GM18861 (cell line): ENCODE measurements around the gene ATXN1.
A peak's percentile ranks its signal among the peaks of the same experiment; 100 is the strongest.
"Not testable (repeated sequence)": the region's sequence is repeated elsewhere in the genome, so short reads cannot be mapped to it uniquely, and the experiment has no call there.

ENCODE experiments used
- ATAC-seq: cut with Tn5 transposase; IDR thresholded peaks from one replicate; pipeline ENCODE4 v1.9.1; 2021; ENCODE audit not compliant: unreplicated experiment

Gene ATXN1

DNA sequence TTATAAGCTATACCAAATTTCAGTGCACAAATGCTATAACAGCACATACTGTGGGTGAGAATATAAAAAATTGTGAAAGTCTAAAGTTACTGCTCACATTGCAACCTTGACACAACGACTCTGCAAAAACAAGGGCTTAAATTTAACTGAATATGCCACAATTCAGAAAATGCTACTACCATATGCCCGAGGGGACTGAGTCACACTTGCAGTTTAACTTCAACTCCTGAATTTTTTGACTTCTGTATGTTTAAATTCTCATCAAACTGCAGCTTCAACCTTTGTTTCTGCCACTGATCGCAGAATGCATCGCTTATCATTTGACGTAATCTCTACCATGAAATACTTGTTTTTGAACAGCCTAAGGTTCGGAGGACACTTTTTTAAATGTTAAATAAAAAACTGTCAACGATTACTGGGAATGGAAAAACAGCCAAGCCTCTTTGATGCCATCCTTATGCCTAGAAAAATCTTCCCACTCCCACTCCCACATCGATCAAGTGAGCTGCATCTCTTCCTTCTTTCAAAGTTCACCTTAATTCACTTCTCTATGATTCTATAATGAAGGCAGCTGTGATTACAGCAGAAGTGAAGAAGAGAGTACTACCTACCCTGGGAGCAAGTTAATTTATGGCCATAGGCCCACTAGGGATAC lies 136.5 kb downstream of the ATXN1 start:
- no peak for ATAC-seq

DNA sequence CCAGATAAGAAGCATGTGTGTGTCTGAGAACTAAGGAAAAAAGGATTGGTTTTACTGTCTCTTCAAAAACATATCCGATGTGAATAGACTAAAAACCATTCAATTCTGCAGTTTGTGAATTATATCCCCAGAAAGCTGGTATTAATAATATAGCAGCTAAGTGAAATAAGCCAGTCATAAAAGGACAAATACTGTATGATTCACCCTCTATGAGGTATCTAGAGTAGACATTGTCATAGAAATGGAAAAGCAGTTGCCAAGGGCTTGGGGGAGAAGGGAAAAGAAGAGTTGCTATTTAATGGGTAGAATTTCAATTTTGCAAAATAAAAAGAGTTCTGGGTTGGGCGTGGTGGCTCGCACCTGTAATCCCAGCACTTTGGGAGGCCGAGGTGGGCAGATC lies 137.5 kb downstream of the ATXN1 start:
- no peak for ATAC-seq

DNA sequence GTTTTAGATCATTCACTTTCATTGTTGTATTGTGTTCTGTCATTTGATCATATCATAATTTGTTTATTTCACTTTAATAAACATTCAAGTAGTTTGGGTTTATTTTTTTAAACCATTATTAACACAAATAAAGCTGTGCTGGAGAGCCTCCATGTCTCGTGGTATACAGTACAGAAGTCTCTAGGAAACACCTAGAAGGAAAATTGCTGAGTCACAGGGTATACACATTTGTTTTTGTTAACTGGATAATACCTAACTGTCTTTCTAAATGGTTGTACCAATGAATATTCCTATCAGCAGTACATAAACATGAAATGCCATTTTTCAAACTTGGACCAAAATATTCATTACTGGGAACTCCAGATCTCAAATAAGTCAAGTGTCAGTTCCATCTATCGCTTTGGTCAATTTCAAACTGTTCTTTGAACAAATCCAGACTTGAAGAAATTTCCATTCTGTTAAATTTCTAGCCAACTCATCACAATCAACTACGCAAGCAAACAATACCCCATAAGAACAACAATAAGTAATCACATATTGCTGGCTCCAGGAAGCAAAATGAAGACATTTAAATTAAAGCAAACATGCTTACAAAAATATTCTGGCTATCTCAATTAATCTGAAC lies 138.1 kb downstream of the ATXN1 start:
- ATAC-seq = no peak

DNA sequence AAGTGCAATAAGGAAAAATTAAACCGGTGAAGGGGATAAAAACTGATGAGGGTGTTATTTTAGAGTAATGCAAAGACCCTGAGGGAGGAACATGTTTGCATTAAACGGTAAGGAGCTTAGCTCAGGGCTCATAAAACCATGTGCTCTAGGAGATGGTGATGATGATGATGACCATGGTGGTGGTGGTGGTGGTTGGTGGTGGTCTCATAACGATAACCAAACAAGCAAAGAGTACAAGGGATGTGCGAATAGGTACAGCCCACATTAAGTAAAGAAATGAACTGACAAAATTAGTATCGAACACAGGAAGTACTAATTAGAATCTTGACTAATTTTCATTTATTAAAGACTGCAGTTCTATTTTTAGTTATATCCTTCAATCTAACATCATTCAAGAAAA lies 139.1 kb downstream of the ATXN1 start:
- no peak for ATAC-seq

DNA sequence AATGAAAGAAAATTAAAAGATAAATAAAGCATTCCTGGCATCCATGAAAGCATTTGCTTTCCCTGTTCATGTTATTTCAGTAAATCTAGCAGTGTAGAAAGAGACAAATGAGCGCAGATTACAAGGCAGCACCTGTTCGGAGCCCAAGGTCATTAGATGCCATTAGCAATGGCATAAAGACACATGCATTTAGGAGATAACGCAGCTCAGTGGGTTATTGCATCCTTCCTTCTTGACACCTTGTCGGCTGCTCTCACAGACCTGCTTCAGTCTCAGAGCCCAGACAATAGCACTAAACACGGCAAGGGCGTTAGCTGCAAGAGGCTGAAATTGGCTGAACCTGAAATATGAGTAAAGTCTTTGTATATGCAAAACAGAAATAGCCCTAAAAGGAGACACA lies 140.3 kb downstream of the ATXN1 start:
- no peak for ATAC-seq

DNA sequence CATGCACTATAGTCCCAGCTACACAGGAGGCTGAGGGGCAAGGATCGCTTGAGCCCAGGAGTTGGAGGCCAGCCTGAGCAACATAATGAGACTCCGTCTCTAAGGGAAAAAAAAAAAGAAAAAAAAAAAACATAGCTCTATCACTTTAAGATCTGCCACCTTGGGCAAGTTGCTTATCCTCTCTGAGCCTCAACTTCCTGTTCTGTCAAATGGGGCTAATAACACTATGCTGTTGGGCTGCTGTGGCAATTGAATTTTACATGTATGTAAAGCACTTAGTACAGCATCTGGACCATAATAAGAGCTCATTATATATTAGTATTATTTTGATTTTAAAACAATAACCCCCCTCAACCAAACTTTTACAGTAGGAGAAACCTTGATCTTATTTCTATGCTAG lies 141.5 kb downstream of the ATXN1 start:
- no peak for ATAC-seq

DNA sequence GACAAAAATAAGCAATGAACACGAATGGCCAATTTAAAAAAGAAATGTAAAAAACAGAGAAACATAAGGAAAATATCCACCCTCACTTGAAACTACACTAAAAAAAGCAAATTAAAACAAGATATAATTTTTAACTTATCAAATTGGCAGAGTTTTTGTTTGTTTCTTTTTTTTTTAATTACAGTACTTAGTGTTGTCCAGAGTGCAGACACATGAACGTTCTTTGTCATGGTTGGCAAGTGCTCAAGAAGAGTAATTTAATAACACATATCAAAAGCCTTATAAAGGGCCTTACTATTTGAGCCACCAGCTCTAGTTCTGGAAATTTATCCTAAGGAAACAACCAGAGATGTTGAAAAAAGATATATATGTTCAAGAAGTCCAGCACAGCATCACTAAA lies 142.3 kb downstream of the ATXN1 start:
- ATAC-seq = no peak

DNA sequence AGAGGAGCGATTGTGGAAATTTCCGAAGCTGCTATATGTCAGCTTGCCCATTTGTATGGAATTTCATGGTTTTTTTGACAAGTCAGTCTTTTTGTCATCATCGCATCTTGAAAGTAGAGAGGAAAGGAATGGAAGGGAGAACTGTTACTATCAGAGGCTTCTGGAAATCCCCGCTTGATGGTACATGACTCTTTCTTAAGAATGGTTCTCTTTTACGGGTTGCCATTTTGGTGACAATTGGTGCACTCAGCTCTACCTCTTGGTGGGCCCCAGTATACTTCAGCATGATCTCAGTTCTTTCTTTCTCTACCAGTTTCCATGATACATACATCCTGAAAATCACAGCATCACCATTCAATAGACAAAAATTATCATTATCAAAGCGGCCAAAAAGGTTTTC lies 146.0 kb downstream of the ATXN1 start:
- ATAC-seq = not testable (repeated sequence)

DNA sequence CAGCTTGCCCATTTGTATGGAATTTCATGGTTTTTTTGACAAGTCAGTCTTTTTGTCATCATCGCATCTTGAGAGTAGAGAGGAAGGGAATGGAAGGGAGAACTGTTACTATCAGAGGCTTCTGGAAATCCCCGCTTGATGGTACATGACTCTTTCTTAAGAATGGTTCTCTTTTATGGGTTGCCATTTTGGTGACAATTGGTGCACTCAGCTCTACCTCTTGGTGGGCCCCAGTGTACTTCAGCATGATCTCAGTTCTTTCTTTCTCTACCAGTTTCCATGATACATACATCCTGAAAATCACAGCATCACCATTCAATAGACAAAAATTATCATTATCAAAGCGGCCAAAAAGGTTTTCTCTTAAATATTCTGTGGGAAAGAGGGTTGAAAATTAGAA lies 147.1 kb downstream of the ATXN1 start:
- not testable (repeated sequence) for ATAC-seq

DNA sequence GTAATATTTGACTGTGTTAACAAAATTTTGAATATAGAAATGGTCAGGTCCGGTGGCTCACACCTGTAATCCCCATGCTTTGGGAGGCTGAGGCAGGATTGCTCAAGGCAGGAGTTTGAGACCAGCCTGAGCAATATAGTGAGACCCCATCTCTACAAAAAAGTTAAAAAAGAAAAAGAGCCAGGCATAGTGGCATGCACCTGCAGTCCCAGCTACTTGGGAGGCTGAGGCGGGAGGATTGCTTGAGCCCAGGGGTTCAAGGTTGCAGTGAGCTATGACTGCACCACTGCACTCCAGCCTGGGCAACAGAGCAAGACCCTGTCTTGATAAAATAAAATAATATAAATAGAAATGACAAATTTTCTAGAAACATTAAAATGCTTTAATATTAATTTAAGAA lies 147.8 kb downstream of the ATXN1 start:
- ATAC-seq = not testable (repeated sequence)

DNA sequence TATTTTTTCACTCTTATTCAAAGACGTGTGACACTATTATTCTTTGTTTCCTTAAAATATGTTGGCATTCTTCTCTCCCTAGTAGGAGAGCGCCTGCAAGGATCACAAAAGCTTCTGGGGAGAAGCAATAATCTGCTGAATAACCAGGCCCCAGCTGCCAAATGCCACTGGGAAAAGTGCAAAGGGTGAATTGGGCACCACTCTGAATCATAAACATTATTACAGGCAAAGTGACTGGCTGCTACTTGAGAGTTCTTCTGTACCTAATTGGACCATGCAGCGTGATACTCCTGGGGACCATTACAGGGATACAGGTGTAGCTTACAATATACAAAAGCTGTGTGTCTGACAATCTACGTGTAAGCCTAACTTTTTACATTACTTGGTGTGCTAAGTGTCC lies 152.8 kb downstream of the ATXN1 start:
- no peak for ATAC-seq

DNA sequence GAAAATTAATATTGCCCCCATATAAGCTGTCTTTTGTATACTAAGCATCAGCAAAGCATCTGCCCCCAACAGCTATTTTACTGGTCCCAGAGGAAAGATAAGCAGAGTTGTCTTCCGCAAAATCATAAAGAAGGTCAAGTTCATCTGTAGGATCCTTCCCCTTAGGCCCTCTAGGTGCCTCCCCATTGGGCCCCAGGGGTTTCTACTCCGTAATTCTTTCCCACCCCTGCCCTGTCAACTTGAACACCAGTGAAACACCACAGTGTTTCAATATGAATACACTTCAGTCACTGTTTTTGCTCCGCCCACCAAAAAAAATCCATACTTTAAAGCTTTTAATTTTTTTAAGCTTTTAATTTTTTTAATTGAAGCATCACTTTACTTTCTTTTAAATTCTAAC lies 159.2 kb downstream of the ATXN1 start:
- ATAC-seq = peak; percentile 90

DNA sequence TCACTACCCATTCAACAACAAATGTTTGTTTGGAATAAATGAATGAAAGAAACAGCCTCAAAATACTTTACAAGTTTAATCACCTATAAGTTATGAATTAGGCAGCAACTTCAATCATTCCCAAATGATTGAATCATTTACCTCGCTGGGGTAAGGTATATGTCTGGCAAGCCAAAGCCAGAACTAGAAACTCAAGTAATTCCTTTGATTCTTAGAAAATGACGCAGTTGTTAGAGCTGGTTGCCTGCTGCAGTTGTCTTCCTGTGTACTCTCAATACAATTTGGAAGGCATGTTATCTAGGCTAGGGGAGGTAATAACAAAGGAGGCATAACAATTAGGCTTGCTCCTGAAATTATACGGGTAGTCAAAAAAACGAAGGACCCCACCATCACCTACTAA lies 160.6 kb downstream of the ATXN1 start:
- ATAC-seq = no peak

DNA sequence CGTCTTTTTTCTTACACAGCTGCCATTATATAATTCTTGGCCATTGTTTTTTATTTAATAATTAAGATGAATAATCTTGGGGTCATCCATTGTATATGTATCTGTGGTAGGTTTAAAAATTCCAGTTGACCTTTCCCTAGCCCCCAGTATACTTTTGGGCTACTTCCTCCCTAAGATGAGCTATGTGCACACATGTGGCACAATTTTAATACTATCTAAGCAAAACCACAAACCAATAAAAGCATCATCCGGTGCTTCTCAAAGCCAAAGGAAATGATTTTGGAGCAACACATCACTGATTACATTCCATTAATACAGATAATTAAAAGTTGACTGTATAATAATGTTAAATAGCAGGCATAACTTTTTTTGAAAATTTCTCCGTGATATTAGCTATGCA lies 161.2 kb downstream of the ATXN1 start:
- ATAC-seq = no peak

DNA sequence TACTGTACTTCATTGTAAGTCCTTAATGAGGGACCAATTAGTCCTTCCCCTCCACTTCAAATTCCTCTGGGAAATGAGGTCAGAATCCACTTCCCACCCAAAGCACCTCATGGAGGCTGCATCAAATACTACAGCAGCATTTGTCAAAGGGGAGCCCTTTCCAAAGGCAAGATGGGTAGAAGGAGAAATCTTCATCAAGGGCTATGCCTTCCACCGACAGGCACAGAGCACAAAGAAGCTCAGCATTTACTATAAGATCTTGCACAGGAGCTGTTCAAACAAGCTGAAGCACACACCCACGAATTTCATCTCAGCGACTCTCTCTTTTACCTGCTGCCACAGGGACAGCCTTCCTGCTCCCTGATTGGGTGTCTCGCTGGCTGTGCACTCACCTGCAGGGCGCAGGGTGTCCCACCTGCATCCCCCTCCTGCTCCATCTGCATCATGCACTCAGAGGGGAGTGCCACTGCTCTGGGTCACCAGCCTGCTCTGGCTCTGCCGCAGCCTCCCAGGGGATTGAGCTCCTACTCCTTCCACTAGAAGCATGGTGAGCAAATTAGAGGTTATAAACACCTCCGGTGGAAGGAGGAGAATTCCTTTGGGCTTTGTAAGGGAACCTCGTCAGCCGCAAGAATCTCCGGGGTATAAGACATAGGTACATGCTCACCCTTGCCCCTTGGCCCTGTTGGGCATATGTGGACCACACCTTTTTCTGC lies 164.5 kb downstream of the ATXN1 start:
- ATAC-seq = no peak

DNA sequence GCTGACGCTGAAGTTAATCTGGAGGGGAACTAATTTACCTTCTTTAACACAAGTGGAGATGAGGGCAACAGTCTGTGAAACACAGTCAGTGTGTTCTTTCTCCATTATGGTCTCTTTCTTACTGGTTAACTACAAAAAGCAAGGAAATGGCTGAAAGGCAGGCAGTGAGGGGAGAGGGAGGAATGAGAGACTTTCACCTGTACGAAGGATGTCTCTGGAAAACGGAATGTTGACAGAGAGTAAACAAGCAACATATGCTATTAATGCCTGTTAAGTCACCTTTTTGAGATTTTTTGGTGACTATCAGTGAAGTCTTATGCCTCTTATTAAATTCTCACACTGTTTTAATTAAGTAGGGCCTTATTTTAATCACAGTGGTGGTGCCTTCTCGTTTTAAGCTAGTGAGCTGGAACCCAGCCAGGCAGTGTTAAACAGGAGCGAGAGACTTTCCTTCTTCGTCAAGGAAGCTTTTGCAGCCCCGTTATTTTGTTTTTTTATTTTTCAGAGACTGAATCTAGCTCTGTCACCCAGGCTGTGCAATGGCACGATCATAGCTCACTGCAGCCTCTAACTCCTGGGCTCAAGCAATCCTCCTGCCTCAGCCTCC lies 165.6 kb downstream of the ATXN1 start:
- ATAC-seq = no peak

DNA sequence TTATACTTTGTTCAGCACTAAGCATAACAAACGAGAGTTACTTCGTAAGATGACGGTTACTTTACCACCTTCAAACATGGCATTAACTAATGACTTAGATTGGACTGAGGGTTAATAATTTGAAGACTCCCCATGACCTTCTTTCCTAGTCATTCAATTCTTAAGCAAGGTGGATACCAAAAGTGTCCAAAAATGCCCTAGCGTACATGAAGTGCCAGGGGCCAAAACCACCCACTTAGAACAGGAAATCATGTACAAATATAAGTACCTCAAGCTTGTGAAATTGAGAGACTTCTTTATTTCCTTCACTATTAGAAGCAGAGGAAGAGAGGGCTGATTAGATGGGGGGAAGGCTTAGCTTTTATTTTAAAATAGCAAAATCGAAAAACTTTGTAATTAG lies 166.4 kb downstream of the ATXN1 start:
- ATAC-seq = no peak

DNA sequence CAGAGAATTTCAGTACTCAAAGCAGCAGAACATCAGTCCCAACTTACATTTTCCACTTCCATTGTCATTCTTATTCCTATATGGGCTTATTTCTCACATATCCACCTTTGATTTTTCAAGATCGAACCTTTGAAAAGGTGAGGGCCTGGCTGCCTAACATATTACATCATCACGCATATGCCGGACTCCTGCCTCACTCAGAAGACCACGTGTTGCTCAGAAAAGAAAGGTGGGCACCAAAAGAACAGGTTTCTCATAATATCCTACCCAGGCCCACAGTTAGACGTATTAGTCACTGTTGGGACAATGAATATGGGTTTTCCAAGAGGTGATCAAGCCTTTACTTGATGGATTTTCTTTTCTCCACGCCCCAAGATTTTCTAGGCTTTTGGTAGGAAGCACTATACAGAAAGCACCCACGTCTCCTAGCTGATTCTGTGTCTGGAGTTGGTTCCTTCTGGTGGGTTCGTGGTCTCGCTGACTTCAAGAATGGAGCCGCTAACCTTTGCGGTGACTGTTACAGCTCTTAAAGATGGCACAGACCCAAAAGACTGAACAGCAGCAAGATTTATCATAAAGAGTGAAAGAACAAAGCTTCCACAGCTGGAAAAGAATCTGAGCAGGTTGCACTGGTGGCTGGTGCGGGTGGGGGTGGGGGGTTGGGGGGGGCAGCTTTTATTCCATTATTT lies 168.9 kb downstream of the ATXN1 start:
- ATAC-seq = no peak

DNA sequence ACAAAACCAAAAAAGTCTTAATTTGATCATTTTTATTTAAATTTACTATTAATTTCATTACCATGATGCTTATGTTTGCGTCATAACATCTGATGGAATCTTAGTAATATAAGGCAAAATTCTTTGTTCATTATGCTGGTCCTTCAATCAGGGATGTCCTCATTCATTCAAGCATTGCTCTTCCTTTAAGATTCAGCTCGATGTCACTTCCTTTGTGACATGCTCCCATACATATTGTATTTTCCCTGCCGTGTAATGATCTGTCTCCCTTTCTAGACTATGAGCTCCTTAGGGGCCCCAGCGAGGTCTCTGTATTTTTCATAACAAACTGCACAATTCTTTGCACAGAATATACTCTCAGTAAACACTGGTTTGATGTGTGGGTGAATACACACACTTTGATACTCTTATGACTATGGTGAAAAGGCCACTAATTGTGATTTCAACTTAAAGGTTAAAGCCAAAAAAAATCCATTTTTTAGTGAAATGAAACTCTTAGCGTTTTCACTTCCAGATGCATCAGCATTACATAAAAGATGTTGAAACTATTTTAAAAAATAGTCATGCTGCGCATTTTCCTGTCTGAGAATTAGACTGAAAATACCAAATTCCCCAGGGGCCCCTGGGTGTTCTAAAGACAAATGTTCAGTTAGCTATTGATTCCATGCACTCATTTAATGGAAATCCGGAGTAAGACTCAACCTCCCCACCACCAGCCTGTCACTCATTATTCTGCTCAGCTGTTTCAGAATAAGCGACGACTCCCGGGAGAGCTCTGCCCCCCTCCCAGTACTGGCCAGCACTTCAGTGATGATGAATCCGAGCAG lies 169.7 kb downstream of the ATXN1 start:
- peak; percentile 71 for ATAC-seq

DNA sequence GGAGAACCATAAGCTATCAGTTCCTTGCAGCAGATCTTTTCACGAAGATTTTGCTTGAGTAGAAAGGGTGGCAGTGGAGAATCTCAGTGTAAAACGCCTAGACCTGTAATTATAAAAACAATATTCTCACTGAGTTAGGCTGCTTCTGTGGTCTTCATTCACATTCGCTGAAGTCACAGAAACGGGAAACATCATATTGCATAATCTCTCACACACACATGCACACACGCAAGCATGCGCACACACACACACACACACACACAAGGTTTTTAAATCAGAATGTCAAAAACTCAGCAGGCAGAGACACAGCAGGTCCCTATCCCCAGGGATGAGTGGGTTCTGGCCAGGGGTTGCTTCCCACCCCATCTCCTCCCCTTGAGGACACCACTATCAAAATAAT lies 175.5 kb downstream of the ATXN1 start:
- ATAC-seq = no peak
